OCI-LY3 (cell line): ENCODE measurements around the gene XAB2.

ENCODE experiments used
- H2AFZ ChIP-seq: fragments of 200-600, 300-600 bp; shearing (Covaris generic); 2 replicates; pipeline ENCODE4 v1.6.0; 2014; ENCODE audit warnings: antibody characterized with exemption, low read depth, low read length
- H3K27ac ChIP-seq: fragments of 200-600, 300-600 bp; sonication (generic); 2 replicates; pipeline ENCODE4 v1.5.1; 2014; ENCODE audit warnings: mild to moderate bottlenecking, low read length, moderate library complexity, mixed read lengths
- H3K27me3 ChIP-seq: fragments of 200-600, 300-600 bp; sonication (generic); 2 replicates; pipeline ENCODE4 v1.6.1; 2014; ENCODE audit warnings: low read depth, low read length, mixed read lengths
- H3K36me3 ChIP-seq: fragments of 200-600, 300-600 bp; sonication (generic); replicated peaks from 2 replicates; pipeline ENCODE3; 2014; ENCODE audit warnings: low read depth, low read length, mixed read lengths
- H3K4me1 ChIP-seq: fragments of 300-600, 200-600 bp; sonication (generic); 2 replicates; pipeline ENCODE4 v1.6.1; 2014; ENCODE audit warnings: low read length, mixed read lengths
- H3K4me2 ChIP-seq: fragments of 200-600, 300-600 bp; sonication (generic); 2 replicates; pipeline ENCODE4 v1.6.1; 2014; ENCODE audit warnings: low read length, mixed read lengths
- H3K4me3 ChIP-seq: fragments of 300-600, 200-600 bp; sonication (generic); 2 replicates; pipeline ENCODE4 v1.5.1; 2014; ENCODE audit warnings: antibody characterized with exemption, mild to moderate bottlenecking, low read length, moderate library complexity
- H3K79me2 ChIP-seq: fragments of 300-600, 200-600 bp; shearing (Covaris generic); 2 replicates; pipeline ENCODE4 v1.6.1; 2014; ENCODE audit warnings: mild to moderate bottlenecking, low read length, mixed read lengths
- H3K9ac ChIP-seq: fragments of 300-600, 200-600 bp; shearing (Covaris generic); 2 replicates; pipeline ENCODE4 v1.6.0; 2014; ENCODE audit warnings: mild to moderate bottlenecking, low read length, moderate library complexity
- H3K9me3 ChIP-seq: fragments of 200-600, 300-600 bp; shearing (Covaris generic); 2 replicates; pipeline ENCODE4 v1.6.1; 2014; ENCODE audit warnings: low read length, mixed read lengths; ENCODE audit not compliant: insufficient read depth
- H4K20me1 ChIP-seq: fragments of 200-600, 300-600 bp; sonication (generic); 2 replicates; pipeline ENCODE4 v1.6.1; 2016; ENCODE audit warnings: low read length, mixed read lengths; ENCODE audit not compliant: insufficient read depth
- CTCF ChIP-seq: fragments of 200-600, 300-600 bp; sonication (generic); IDR thresholded peaks from 2 replicates; pipeline ENCODE4 v1.5.1; 2014; ENCODE audit warnings: antibody characterized with exemption, low read length, low read depth
- EZH2phosphoT487 ChIP-seq: fragments of 200-600 bp; shearing (Covaris generic); IDR thresholded peaks from 2 replicates; pipeline ENCODE4 v1.6.1; 2018; ENCODE audit warnings: antibody characterized with exemption, mixed run types, low read depth

XAB2 gene

GRCh38 chr19:7662657-7663056, 33.3 kb upstream of the XAB2 start:
- Histone ChIP-seq H3K36me3 (no peaks in the 10 kb centered on the region), H2AFZ (no peak overlapping the region), H3K9ac (no peak overlapping the region), H3K4me3 (no peak overlapping the region), H3K9me3 (no peaks in the 10 kb centered on the region), H3K4me1 (no peaks in the 10 kb centered on the region; the same call in 1 of the 2 replicates), H3K27ac (no peak overlapping the region), H3K4me2 (no peak overlapping the region), H3K27me3 (peaks cover 7% of the 10 kb centered on the region), H3K79me2 (no peaks in the 10 kb centered on the region), H4K20me1 (no peaks in the 10 kb centered on the region)
- no peak for TF ChIP-seq EZH2phosphoT487
- TF ChIP-seq CTCF = no peak

GRCh38 chr19:7661744-7662538, 32.6 kb upstream of the XAB2 start:
- no peaks in the 10 kb centered on the region for H4K20me1 ChIP-seq
- no peak overlapping the region for H3K4me3 ChIP-seq
- H3K36me3 ChIP-seq = no peaks in the 10 kb centered on the region
- H3K27me3 ChIP-seq = peaks cover 7% of the 10 kb centered on the region
- no peak overlapping the region for H2AFZ ChIP-seq
- no peak overlapping the region for H3K4me2 ChIP-seq
- H3K9ac ChIP-seq = no peak overlapping the region
- H3K79me2 ChIP-seq = no peaks in the 10 kb centered on the region
- H3K9me3 ChIP-seq = no peaks in the 10 kb centered on the region
- TF ChIP-seq EZH2phosphoT487 (no peak), CTCF (no peak)
- H3K4me1 ChIP-seq = no peaks in the 10 kb centered on the region; the same call in 1 of the 2 replicates
- no peak overlapping the region for H3K27ac ChIP-seq

GRCh38 chr19:7658219-7658686, 28.9 kb upstream of the XAB2 start:
- no peak overlapping the region for H3K9ac ChIP-seq
- H3K79me2 ChIP-seq = no peaks in the 10 kb centered on the region
- H3K9me3 ChIP-seq = no peaks in the 10 kb centered on the region

More at GRCh38 chr19:7658219-7658686, 28.9 kb upstream of the XAB2 start:
- Histone ChIP-seq H2AFZ (peak overlapping the region; percentile 27; the same call in 1 of the 2 replicates), H3K27me3 (peaks cover 7% of the 10 kb centered on the region), H3K4me3 (peak overlapping the region; percentile 36), H3K27ac (no peak overlapping the region), H3K36me3 (no peaks in the 10 kb centered on the region), H3K4me1 (no peaks in the 10 kb centered on the region; the same call in 1 of the 2 replicates), H3K4me2 (peak overlapping the region; percentile 41), H4K20me1 (no peaks in the 10 kb centered on the region)
- TF ChIP-seq CTCF (no peak), EZH2phosphoT487 (no peak)
